Cardiac fibroblast (primary cell): Measurements from ENCODE around the gene TLR5.

Experiments used
- DNase-seq, 2 donors: peaks; one replicate each; pipeline versions ENCODE4 v3.0.0 to v3.0.0-alpha.2; 2010; ENCODE audit warnings: low read depth in 2 of 2
- H3K4me3 ChIP-seq, 2 donors: replicated peaks in 1 of 2; 1 replicate in 1 of 2; 2 replicates in 1 of 2; pipeline ENCODE4 v1.5.1; 2011; ENCODE audit warnings: low read depth in 2 of 2, low read length in 2 of 2, mild to moderate bottlenecking in 2 of 2, moderate library complexity in 1 of 2
- TF ChIP-seq, protein P1 (sequence below): IDR thresholded peaks from one replicate; pipeline ENCODE4 v1.5.1; 2011; ENCODE audit warnings: low read depth, mild to moderate bottlenecking, low read length, inconsistent platforms

The TLR5 gene

DNA sequence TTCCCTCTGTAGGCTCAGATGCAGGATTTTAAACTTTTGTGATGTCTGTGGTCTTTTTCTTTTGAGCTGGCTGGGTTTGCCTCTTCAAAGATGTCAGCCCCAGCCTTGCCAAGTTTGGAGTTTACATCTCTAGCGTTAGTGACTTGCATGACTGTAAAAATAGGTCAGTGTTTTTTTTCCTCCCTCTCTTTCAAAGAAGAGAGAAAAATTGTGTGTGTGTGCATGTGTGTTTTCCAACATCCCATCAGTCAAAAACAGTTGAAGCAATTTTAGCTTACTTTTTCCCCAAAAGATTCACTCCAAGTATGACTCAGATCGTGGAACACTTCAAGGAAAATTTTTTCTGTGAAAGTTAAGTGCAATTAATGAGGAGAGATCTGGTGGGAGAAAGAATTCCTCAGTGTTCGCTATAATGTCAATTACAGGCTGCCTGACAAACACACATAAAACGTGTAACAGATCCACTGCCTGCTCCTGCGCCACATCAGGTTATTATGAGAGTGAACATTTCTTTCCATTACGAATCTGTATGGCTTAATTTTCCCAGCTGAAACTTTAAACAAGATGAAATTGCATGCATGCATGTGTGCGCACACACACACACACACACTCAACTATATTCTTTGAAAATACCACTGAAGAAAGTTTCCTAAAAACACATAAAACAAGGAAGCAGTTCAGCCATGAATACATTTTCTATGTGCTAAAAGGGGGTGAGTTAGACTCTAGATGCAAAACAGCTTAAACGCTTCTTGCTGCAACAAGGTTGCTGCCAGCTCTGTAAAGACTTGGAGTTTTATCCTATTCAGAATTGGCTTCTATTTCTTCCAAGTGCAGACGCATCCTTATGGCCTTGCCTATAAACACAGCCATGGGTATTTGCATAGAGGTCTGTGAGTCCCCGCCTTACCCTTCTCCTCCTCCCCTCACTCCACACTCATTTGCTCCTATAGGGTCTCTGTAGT, 55.5 kb downstream of the TLR5 start:
- DNase-seq = peak in 1 of 2 donors; percentile 27
- H3K4me3 ChIP-seq = no peak overlapping the region
- TF ChIP-seq, protein P1, sequence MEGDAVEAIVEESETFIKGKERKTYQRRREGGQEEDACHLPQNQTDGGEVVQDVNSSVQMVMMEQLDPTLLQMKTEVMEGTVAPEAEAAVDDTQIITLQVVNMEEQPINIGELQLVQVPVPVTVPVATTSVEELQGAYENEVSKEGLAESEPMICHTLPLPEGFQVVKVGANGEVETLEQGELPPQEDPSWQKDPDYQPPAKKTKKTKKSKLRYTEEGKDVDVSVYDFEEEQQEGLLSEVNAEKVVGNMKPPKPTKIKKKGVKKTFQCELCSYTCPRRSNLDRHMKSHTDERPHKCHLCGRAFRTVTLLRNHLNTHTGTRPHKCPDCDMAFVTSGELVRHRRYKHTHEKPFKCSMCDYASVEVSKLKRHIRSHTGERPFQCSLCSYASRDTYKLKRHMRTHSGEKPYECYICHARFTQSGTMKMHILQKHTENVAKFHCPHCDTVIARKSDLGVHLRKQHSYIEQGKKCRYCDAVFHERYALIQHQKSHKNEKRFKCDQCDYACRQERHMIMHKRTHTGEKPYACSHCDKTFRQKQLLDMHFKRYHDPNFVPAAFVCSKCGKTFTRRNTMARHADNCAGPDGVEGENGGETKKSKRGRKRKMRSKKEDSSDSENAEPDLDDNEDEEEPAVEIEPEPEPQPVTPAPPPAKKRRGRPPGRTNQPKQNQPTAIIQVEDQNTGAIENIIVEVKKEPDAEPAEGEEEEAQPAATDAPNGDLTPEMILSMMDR = no peak

DNA sequence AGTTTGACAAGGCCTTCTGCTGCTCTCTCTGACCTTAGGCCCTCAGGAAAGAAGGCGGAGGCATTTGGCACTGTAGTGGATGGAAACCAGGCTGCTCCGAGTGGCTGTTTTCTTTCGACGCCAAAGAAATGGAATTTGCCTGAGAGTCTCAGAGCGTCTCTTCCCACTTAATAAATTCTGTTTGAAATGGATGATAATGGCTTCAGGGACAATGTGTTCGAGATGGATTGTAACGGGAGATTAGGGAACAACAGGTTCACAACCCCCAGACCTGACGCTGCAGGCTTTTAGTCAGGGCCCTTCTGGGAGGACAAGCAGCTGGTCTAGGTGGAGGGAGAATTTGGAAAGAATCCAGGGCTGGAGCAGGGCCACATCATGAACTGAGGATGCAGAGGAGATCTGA, 58.6 kb downstream of the TLR5 start:
- no peak overlapping the region for H3K4me3 ChIP-seq
- TF ChIP-seq, protein P1 = no peak
- DNase-seq = no peak

DNA sequence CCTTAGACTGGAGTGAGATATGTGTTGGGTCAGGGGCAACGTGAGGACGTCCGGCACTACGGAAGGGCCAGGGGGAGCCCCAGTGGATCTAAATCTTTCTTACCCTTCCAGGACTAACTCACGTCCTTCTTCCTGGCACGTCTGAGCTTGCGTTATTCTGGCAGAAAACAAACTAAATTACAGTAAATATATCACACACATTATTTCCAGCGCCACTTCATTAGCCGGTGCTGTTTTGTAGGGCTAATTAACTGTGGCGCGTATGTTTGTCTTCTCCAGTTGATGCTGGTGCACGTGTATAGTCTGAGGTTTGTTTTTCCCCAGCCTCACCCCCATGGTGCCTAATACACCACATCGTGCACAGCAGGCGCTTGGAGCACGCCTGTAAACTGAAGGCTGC, 59.2 kb downstream of the TLR5 start:
- TF ChIP-seq, protein P1 = no peak
- no peak for DNase-seq
- H3K4me3 ChIP-seq = no peak overlapping the region

DNA sequence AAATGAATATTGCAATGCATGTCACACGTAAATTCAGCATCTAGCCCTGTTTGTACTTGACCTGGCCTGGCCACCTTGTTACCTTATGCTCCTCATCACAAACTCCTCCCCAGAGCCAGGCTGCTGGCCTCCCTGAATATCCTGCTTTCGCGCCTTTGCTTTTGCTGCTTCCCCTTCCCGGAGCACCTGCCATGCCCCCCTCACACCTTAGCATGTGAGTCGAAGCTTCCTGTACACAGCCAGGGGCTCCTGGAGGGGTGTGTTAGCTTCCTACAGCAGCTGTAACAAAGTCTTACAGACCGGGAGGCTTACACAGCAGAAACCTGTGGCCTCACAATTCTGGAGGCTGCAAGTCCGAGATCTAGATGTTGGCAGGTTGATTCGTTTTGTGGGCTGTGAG, 60.1 kb downstream of the TLR5 start:
- no peak overlapping the region for H3K4me3 ChIP-seq
- TF ChIP-seq, protein P1 = no peak

DNA sequence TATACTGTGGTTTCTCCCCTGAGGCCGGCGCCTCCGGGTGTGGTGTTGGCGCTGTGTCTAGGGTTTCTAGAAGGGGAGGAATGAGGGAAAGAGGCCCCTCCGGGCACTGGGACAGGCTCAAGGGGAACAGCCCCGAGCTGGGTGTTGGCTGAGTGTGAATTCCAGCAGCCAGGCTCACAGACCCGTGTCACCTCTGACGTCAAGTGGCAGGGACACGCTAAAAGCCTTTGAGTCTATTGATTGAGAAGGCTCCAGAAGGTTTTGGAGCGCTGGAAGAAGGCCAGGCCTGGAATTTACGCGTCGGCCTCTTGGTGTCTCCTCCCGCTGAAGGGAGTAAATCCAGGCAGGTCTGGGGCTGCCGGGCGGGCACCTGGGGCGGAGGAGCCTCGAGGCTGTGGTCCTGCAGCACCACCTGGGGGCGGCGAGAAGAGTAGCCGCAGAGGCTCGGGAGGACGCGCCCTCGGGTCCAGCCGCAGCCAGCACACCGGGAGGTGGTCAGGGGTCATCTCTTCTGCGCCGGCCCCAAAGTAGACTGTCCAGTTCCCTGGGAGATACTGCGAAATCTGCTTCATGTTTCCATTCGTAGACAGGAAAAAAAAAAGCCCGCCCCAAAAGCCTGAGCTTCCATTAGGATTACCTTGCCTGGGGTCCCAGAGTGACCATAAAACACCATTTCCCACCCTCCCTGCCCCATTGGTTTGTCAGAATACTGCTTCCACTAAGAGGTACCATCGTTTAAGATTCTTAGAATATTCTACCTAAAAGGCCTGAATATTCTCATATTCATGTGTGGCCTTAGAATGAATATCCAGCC, 61.7 kb downstream of the TLR5 start:
- peak; percentile 90 to 94 for DNase-seq
- peak overlapping the region; percentile 30 to 39 for H3K4me3 ChIP-seq
- TF ChIP-seq, protein P1 = peak; percentile 93

More for the DNA sequence above, 60.1 kb downstream of the TLR5 start:
- DNase-seq = no peak

DNA sequence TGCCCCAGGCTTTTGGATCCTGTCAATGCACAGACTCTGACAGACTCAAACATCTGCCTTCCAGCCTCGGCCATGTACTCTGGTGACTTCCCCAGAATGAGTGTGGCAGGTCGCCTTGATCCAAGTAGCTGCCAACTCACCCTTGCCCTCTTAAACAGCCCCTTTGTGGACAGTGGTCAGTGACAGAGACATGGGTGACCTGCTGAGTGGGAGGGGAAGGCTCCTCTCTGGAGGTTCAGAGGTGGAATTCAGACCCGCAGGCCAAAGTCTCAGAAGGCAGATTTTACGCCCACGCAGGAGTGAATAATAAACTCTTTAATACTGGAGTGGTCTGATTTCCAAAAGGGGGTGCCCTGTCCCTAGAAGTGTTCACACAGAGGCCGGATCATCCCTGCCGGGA, 63.5 kb downstream of the TLR5 start:
- TF ChIP-seq, protein P1 = no peak
- H3K4me3 ChIP-seq = no peak overlapping the region
- no peak for DNase-seq
